GM18858 (cell line): ENCODE results near the gene RAB9B.

Experiments
- ATAC-seq: cut with Tn5 transposase; IDR thresholded peaks from one replicate; pipeline ENCODE4 v1.9.1; 2021; ENCODE audit not compliant: unreplicated experiment

Gene RAB9B

DNA sequence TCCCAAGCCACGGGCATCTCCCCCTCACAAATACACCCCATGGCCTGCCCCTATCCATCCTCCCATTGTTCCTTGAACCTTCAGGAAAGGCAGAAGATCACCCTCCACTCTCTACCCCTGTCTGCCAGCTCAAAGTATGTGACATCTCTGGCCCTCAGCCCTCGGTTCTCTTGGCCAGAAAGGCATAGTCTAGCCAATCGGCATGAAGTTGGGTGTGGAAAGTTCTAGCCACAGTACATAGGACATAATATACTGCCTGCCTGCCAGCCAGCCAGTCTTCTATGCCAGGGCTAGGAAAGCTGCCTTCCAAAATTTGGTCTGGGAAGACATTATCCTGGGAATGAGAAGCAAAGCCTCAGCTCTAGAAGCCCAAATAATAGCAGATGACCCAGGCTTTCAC, 58.6 kb downstream of the RAB9B start:
- no peak for ATAC-seq
